NCI-H1105 (cell line): ENCODE measurements around the gene STXBP4.

Experiments used
- DNase-seq: peaks from one replicate; lab custom pipeline; 2025; lab: John Stamatoyannopoulos, UW

Gene STXBP4, protein sequence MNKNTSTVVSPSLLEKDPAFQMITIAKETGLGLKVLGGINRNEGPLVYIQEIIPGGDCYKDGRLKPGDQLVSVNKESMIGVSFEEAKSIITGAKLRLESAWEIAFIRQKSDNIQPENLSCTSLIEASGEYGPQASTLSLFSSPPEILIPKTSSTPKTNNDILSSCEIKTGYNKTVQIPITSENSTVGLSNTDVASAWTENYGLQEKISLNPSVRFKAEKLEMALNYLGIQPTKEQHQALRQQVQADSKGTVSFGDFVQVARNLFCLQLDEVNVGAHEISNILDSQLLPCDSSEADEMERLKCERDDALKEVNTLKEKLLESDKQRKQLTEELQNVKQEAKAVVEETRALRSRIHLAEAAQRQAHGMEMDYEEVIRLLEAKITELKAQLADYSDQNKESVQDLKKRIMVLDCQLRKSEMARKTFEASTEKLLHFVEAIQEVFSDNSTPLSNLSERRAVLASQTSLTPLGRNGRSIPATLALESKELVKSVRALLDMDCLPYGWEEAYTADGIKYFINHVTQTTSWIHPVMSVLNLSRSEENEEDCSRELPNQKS

DNA sequence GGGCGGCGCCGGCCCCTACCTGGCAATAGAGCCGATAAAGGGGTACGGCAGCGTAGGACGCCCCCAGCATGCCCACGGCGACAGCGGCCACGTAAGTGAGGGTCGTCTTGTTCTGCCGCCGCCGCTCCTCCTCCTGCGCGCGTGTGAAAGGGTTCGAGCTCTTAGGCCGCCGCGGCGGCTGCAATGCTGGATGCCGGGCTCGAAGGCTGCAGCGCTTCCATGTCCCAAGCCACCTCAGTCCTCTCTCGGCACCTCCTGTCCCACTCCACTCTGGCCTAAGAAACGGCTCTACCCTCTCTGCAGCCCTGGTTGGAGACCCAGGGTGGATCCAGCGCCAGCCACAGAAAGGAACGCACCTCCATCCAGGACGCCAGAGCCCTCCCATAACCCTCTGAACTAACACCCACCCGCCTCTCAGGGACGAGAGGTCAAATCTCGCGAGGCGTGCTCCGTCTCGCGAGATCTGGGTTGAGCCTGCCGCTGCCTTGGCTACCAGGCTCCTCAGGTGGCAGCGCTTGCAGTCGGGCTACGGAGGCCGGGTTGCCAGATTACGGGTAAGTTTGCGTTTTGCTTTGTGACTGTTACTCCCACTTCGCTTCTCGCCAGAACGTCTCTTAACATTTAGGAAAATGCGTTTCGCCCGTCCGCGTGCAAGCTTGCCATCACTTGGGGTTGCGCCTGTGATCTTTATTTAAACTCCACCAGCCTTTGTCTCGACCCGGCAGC, at the start of gene STXBP4, which contains the start of gene COX11:
Gene STXBP4, plus strand, starts transcription at position 504 of the 726 bp plus-strand sequence. CDS start 17,455 bp downstream, outside the sequence.
Gene COX11, minus strand, starts transcription at position 393 of the 726 bp plus-strand sequence. Its CDS starts 8 bp downstream, at position 385.
- peak; percentile 89 for DNase-seq

DNA sequence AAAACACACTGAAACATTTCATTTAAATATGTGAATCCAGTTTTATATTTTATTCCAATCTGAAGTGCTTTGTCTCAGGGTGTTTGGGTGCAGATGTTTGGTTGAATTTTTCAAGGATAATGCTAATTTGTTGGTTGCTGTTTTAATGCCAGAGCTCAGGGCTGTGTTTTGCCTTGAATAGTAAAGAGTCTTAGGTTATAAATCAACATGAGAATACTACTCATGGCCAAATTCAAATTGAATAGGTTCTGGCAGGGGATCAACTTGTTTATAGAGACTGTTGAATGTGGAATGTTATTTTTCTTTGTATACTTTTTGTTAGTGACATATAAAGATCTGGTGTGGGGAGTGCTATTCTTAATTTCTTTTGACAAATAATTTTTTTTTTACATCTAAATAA, 49.1 kb upstream of the STXBP4 start:
- DNase-seq: no peak

DNA sequence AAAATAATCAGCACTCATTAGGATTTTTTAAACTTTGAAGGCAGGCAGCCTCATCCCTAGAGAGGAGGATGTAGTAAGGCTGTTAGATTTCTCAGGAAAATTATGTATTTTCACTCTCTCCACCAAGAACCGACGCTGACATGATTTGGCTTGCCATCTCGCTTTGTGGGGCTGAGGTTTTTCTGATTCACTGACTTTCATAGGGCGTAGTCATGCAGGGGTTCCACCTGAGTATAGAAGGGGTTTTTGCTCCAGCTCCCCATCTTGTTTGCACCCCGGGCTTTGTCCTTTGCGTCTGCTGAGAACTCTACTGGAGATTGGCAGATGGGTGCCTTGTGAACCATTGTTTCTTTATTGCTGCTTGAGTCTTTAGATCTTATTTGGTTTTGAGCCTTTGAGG, 47.7 kb upstream of the STXBP4 start:
- DNase-seq: no peak

DNA sequence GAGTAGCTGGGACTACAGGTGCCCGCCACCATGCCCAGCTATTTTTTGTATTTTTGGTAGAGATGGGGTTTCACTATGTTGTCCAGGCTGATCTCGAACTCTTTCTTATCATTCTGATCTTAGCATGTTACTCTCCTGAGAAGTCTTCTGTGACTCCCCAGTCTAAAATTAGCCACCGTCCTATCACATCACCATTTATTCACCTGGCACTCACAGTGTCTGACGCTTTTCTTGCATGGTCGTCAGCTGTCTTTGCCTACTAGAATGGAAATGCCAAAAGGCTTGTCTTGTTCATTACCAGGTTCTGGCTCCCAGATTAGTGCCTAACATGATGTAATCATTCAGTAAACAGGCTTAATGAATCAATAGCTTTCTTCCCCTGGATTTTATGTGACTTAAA, 44.2 kb upstream of the STXBP4 start:
- no peak for DNase-seq

DNA sequence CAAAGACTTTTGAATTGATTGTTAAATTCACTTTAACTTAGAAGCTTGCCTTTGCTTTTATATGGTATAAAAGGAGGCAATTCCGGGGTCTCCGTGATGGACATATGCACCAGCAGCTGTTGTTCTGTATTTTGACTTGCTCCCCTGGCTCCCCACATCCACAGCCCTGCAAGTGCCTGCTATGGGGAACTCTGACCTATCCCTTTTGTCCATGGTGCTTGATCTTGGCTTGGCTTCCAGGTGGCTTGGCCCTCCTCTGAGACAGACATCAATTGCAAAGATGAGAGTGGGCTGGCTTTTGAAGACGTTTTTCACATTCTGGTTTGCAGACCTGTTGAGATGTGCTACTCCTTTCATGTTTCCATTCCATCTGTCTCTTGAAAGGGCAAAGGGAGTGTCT, 41.0 kb upstream of the STXBP4 start:
- no peak for DNase-seq

DNA sequence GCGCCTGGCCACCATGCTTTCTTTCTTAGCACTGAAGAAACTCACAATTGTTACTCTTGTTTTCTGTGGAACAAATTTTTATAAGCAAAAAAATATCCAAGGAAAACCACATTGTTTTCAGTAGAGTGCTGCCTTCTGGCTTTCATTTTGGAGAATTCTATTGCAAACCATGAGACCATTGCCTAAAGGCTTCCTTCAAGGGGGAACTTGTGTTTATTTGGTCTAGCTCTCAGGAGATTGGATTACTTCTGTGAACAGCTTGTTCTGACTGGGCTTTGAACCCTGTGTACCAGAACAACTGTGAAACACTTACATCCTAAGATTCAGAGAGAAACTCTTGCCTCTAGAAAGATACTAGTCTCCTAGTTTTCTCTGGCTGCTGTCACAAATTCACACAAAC, 35.9 kb upstream of the STXBP4 start:
- DNase-seq: no peak

DNA sequence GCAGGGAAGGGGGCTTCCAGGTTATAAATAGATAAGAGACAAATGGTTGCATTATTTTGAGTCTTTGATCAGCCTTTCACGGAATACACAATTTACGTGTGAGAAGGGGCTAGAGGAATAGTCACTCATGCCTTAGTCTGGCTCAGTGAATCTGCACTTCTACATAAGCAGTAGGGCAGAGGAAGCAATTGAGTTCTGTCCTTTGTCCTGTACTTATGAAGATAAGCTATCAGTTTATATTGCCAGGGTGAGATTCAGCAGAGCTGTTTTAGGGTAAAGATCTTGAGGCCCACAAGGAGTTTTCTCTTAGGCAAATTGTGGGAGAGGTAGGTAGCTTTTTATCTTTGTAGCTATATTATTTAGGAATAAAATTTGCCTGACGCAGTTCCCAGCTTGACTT, 34.6 kb upstream of the STXBP4 start:
- no peak for DNase-seq

DNA sequence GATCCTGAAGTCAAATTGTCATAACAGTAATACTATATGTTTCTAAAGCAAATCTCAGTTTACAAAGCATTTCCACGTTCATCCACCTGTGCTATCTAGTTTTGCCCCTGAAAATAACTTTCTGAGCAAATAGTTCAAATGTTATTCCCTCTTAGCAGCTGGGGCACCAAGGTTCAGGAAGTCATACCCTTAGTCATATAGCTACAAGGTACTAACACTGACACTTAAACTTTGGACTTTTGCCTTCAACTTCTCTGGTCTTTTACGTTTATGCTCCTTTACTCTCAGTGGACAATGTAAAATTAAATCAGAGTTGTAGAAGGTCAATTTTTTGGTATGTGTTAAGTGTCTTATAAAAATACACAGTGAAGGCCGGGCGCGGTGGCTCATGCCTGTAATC, 33.1 kb upstream of the STXBP4 start:
- no peak for DNase-seq

DNA sequence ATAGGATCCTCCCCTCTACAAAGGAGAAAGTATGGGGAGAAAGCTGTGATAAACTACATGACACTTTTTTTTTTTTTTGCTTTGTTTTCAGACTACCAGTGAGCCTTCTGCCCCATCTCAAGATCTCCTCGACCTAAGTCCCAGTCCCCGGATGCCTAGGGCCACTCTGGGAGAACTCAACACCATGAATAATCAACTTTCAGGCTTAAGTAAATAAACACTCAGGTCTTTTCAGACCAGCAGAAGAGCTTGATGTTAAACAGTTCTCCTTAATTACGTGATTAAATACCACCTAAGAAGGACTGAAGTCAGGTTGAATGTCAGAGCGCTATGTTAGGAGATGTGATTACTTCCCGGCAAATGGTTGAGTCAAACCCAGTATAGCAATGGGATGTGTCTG, 31.5 kb upstream of the STXBP4 start:
- DNase-seq: no peak

DNA sequence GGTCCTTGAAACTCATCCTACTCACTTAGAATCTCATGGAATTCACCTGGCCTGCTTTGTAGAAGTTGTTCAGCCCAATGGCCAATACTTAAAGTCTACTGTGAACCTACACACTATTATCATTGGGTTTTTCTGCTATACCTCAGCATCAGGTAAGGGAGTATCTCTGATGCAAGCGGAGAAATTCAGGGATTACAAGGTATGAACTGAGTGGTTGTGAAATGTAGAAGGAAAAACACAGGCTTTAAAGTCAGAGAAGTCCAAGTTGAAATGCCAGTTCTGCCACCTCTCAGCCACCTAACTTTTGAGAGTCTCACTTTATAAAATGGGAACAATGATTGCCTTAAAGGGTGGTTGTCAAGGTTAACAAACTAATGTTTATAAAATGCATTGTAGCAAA, 31.1 kb upstream of the STXBP4 start:
- no peak for DNase-seq

DNA sequence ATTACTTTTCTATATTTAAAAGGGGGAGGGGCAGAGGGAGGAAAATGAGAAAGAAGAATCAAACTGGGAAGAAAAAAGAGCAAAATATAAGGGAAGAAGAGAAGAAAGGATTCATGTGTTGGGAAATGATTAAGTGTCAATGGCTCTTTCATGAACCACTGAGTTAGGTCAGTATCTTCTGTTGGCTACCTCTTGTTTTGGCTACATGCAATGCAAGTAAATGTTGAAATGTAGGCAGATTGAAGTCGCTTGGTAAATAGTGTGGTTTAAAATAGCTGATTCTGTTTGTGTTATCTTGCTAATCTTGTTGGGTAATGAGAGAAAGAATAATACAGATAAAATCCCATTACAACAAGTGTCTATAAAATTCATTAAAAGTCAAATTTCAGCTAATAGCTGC, 27.3 kb upstream of the STXBP4 start:
- no peak for DNase-seq

DNA sequence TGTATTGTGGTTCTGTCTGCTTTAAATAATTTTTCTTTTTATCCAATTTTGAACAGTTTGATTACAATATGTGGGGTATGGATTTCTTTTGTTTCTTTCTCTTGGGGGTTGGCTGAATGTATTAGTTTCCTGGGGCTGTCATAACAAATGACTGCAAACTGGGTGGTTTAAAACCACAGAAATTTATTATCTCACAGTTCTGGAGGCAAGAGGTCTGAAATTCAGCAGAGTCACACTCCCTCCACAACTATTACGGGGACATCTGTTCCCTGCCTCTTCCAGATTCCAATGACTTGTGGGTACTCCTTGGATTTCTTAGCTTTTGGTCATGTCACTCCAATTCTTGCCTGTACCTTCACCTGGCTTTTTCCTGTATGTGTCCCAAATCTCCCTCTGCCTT, 23.8 kb upstream of the STXBP4 start:
- DNase-seq: no peak

DNA sequence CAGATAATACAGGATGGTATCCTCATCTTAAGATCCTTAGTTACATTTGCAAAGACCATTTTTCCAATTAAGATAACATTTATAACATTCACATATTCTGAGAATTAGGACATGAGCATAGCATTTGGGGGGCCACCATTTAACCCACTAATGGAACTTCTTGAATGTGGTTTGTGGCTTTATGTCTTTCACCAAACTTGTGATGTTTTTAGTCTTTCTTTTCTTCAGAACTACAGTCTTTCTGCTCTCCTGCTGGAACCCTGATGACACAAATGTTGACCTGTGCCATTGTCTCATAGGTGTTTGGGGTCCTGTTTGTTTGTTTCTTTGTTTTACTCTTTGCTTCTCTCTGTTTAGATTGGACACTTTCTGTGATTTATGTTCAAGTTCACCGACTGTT, 23.3 kb upstream of the STXBP4 start:
- DNase-seq: no peak

DNA sequence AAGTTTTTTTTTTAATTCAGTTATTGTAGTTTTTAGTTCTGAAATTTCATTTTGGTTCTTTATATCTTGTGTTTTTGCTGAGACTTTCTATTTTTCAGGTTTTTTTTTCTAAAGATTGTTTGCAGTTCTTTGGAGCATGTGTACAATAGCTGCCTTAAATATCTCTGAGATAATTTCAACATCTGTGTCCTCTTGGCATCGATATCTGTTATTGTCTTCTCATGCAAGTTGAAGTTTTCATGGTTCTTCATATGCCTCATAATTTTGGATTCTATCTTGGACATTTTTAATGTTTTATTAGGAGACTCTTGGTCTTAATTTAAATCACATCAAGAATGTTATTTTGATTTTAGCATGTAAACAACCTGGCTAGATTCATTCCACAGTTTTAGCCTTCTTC, 22.9 kb upstream of the STXBP4 start:
- DNase-seq: no peak

DNA sequence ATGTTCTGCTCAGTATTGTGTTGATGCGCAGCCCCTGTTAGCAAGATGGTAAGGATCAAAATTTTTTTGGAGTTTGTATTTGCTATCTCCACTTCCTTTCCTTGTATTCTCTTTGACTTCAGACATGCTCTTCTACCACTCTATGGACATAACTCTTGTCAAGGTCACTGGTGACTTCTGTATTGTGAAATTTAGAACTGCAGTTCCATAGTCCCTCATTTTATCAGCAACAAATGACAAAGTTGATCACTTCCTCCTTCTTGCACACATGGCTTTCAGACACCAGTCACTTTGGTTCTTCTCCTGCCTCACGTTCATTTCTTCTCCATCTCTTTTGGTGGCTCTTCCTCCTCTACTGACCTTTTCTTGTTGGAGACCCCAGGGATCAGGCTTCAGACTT, 21.2 kb upstream of the STXBP4 start:
- DNase-seq: no peak

DNA sequence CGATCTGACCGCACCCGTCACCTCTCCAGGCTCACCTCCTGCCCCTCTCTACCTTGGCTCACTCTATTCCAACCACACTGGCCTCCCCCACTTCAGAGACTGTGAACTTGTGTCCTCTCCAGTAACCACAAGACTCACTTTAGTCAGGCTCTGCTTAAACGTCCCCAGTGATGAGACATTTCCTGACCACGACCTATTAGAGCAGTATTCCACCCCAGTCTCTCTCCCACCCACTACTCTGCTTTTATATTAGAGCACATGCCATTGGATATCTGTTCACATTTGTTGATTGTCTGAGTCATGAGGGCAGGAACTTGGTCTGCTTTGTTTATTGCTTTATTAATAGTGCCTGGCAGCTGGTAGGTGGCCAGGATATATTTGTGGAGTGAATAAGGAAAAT, 20.2 kb upstream of the STXBP4 start:
- no peak for DNase-seq

DNA sequence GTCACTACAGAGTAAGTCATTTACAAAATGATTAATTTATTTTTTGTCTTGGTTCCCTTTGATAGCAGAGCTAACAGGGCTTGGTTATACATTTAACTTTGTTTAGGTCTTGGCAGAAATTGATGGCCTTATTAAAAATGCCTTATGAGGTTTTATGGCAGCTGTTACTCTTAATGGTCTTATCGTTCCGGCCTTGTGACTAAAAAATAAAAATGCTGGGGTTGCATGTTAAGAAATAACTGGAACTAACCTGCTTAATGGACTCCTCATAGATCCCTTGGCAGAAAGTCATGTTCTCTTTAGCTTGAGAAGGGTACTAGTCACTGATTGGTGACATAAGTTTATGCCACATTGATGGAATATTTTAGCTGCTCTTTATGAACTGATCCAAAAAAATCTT, 18.4 kb upstream of the STXBP4 start:
- DNase-seq: no peak

DNA sequence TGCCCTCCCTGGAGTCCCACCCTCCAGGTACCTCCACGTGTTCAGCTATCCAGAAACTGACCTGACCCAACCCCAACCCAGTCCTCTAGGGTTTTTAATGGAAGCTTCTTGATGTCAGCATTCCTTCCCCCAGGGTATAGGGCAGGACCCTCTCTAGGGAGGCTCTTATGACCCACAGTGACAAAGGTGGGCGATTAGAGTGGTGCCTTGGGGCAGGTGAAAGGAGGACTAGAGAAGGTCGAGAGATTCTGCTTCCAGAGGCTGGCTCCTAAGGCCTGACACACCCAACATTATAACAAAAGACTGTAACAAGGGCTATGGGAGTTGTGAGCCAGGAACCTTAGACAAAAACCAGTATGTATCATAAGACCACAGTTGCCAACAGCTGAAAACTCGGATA, 17.3 kb upstream of the STXBP4 start:
- no peak for DNase-seq

DNA sequence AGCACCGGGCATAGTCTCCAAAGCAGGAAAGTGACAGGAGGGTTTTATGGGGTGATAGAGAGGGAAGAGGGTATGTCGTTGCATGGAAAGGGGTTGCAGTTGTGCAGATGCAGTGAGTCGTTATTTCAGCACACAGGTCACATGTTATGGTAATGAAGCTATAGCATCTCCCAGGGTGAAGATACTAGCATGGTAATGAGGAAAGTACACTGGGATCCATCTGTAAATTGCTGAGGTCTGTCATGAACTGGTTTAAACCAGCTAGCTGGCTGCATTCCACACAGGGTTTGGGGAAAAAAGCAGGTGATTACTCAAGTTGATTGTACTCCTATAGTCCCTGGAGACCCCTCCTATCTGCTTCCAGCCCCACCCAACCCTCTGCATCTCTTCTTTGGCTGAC, 11.8 kb upstream of the STXBP4 start:
- DNase-seq: no peak

DNA sequence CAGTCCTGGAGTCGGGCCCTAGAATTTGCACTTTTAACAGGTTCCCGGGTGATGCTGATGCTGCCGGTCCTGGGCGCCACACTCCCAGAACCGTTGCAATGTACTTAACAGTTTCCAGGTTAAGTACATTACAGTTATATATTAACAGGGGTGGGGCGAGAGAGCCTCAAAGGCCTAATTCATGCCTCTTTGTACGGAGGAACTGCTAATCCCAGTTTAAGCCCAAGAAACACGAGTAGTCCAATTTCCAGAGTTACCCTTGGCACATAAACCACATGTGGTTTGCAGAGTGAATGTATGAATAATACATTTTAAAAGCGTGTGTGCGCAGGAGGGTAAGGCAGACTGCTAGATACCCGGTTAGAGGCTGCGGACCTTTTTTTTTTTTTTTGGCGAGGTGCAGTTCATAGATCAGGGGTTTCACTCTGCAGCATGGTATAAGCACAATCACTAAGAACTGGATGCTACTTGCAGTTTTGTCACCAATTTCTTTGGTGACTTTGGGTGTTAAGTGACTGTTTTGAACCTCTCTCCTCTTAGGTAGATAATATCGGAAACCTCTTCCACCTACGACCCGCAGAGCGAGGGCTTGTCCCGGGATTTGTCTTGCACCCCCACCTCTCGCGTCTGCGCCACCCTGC, 824 bp upstream of the STXBP4 start:
- no peak for DNase-seq

DNA sequence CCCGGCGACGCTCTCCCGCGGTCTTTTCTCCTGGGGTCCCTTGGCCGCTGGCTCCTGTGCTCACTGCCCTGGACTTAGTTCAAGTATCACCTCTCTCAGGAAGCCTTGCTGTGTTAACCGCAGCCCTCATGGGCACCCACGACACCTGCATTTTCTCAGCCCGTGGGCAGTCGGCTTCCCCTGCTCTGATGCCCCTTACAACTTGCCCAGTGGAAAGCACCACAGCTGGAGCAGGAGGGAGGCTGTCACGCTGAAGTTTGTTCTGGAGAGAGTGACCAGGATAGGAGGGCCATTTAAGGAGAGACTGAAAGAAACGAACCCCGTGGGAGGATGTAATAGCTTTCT, 395 bp downstream of the STXBP4 start:
- no peak for DNase-seq

DNA sequence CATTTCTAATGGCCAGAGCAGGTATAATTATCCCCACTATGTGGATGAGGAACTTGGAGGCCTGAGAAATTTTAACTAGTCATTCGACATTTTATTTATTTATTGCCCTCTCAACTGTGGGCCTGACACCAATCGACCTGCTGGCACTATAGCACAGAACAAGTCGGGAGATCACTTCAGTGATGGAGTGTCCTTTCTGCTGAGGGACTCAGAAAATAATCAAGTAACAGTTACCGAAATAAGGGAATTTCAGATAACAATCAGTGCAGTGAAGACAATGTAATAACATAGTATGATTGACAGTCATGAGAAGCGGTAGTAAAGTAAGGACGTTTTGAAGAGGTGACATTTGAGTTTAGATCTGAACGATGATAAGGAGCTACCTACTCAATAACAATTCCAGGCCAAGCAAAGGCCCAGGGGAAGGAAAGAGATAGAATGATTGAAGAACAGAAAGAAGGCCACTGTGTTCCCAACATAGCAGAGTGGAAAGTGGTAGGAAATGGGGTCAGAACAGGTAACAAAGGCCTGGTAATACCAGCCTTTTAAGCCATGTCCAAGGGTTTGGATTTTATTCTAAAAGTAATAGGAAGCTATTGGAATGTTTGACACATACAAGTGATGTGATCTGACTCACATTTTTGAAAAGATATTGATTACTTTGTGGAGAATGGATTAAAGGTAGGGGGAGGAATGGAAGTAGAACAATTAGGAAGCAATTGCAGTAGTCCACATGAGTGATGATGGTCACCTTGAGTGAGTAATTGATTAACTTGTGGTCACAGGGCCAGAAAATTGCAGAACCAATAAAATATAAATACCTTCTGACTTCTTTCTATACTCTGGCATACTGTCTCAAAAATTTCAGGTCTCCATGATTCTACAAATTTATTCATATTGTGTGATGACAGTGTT, 1.4 kb downstream of the STXBP4 start:
- no peak for DNase-seq
